Activated naive CD8-positive, alpha-beta T cell treated with anti-CD3 and anti-CD28 coated beads, Interleukin-2, amount 50 U/mL, for 16 hours (primary cell): ENCODE data around the gene TMTC2.

Experiments used
- DNase-seq: peaks from one replicate; pipeline ENCODE4 v3.0.0-alpha.2; 2020; ENCODE audit warnings: low read depth, low spot score

Gene TMTC2

GRCh38 chr12:82682326-82682725, 4.4 kb upstream of the TMTC2 start:
- DNase-seq = no peak

GRCh38 chr12:82682851-82683261, 3.9 kb upstream of the TMTC2 start:
- no peak for DNase-seq

- DNase-seq = peak; percentile 80
These were observed 927 bp upstream of the TMTC2 start for GRCh38 chr12:82685790-82686167.

GRCh38 chr12:82687021-82688011, 610 bp downstream of the TMTC2 start:
- DNase-seq = peak; percentile 0

DNA sequence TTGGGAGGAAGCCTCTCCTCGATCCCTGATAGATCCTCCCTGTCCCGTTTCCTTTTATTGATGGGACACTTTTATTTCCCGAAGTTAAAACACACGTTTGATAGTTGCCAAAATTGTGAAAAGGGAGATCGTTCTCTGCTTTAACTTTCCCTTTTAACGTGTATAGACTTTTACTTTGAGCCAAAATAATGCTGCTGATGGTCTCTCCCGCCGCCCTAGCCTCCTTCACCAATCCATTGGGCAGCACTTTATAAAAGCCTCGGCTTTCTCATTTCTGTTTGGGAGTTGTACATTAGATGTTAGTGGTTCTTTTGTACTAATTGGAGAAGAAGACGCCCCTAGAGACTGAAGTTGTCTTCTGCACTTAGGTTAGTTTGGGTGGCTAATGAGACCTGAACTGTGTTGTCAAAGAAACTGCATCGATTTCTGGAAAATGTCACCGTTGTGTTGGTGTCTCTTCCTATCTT, 1.4 kb downstream of the TMTC2 start:
- no peak for DNase-seq

- DNase-seq = no peak
These were observed 1.9 kb downstream of the TMTC2 start for GRCh38 chr12:82688596-82688995.

- DNase-seq = no peak
These were observed 3.3 kb downstream of the TMTC2 start for GRCh38 chr12:82690006-82690405.

- DNase-seq = no peak
These were observed 4.8 kb downstream of the TMTC2 start for GRCh38 chr12:82691513-82691912.

DNA sequence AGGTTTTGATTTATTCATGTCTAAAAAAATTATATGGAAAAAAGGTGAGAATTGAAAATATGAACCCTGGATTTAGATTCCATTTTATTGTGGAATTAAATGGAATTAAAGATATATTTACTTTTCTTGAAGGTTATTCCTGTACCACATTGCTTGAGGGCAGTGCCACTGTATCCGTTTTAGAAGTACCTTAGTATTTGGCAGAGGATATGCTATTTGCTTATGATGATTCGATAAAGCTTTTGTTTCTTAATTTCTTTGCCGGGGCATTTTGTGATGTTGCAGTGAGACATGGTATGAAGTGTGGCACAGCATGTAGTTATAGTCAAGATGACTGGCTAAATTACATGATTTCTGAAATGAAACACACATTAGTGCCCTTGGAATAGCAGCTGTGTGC, 7.6 kb downstream of the TMTC2 start:
- no peak for DNase-seq

DNA sequence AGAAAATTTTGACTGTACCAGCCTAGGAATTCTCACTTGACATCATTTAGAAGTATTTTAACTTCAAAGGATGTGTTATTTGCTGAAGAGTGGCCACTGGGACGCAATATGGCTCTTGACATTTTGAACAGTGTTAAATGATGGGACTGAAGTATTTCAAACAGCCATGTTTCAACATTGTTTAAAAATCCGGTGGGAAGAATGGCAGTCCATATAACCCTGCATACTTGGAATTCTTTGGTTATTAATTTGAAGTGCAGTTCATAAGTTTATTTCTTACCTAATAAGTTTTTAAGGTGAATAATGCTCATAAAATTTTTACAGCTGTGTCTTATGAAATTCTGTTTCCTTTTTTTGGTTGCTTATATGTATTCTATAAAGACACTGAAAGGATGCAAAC, 8.3 kb downstream of the TMTC2 start:
- no peak for DNase-seq

GRCh38 chr12:82695531-82695930, 8.8 kb downstream of the TMTC2 start:
- DNase-seq = no peak

DNA sequence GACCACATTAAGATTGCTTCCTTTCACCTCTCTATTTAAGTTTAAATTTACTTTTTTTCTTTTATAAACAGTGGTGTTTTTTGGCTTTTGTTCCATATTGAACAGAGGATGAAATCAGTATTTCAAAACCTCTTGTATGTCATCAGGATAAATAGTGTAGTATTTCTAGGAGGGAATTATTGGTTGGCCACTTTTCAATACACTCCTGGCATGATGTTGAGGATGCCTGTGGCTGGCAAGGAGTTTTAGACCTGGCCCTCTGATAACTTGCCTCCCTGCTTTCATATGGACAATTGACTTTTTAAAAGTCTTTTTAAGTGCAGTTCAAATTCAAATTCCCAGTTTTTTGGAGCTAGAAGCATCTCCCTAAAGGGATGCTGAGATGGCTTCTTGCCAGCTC, 9.8 kb downstream of the TMTC2 start:
- DNase-seq = no peak

DNA sequence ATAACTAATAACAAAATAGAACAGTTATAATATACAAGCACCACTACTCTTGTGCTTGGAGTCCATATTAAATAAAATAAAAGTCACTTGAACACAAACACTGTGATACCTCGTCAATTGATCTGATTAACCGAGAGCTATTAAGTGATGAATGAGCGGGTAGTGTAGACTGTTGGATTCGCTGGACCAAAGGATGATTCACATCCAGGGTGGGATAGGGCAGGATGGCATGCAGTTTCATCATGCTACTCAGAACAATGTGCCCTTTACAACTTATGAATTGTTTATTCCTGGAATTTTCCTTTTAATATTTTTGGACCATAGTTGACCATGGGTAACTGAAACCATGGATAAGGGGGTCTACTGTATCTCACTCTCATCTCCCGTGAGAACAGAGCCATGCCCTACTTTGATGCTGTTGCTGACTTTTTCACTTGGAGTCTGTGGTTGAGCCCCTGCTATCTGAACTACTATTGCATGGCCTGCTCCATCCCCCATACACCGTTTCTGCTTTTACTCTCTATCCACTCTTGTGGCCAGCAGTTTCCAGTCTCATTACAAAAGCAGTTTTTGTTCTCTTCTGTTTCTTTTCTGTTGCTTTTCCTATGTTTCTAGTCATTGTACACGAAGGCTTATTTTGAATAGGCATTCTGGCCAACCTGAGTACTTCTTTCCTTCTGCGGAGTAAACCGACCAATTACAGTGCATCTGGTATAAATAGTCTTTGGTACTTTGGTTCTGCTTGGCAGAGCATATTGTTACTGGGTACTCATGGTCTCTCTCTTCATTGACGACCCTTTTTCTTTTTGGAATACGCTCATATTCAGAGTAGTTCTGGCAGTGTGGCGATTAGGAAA, 12.2 kb downstream of the TMTC2 start:
- DNase-seq = no peak

DNA sequence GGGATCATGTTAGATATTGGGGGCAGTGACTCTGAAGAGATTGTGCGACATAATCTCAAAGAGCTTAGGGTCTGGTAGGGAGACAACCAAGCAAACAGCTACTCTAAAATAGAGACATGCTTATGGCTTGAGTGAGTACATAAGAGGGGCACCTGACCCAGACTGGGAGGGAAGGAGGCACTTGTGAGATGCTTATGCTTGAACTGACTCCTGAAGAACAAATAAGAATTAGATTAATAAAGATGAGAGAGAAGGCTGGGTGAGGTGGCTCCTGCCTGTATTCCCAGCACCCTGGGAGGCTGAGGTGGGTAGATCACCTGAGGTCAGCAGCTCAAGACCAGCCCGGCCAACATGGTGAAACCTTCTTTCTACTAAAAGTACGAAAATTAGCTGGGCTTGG, 19.1 kb downstream of the TMTC2 start:
- no peak for DNase-seq

DNA sequence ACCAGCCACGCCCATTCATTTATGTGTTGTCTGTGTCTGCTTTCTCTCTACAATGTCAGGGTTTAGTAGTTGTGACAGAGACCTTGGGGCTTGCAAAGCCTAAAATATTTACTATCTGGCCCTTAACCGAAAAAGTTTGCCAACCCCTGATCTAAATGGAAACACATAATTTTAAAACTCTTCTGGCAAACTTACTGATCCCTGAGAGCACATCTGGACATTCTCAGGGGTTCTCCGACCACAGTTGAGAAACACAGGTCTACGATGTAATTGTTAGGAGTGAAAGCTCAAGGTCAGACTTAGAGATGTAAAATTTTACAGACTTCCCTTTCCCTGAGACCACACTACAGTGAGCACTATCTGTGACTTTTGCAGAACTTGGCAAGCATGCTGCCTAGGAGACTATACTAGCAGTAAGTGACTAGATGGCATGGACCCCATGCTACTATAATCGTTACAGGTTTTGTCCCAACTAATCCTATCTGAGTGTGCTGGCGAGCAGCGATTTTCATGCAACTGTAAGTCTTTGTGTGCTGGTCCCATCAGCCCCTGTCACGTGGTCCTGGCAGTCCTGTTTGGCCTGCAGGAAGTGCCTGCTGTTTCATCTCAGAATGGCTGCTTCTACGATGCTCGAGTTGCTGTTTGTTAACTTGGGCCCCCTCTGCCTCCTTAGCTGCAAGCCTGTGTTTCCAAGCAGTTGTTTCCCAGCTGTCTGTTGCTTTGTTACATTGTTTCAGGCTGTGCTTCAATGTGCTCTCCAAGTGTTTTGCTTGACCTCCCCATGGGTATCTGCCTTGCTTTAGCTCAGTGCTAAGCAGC, 21.6 kb downstream of the TMTC2 start:
- DNase-seq = no peak

DNA sequence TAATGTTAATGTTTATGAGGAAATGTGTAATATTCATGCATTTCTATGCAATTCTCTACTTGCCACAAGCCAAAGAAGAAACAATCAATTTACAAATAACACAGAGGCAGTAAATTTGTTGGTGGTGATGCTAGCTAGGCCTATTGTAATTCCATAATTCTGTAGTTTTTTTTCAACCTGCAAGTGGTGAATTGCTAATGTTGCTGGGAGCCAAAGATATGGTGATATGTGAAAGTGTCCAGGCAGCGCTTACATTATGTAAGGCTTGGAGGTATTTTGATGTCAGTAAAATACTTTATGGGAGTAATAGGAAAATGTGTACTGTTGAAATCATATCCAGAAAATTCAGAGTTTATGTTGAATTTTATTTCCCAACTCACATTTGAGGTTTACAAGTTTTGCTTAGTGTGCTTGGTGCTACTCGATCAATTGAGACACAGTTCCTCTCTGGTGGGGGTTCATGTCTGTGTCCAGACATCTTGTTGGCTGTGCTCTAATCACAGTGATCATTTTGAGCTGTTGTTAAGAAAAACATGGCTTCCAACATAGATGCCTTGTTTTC, 23.2 kb downstream of the TMTC2 start:
- no peak for DNase-seq

- DNase-seq = no peak
These were observed 24.0 kb downstream of the TMTC2 start for GRCh38 chr12:82710741-82711140.

DNA sequence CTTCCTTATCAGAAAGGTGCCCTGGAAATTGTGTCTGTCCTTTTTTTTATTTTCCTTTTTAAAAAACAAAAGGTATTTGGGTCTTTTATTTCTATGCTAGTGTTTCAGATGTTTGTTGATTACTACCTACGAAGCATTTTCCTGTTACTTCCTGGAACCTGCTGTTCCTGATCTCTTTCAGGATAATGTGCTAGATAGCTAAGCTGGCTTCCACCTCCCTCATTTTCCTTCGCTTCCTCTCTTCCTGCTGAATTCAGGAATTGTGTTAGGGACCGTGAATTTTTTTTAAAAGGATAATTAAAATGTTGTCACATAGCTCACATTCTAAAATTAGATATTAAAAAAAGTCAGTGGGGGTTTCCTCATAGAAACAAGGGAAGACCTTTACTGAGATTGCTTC, 27.7 kb downstream of the TMTC2 start:
- DNase-seq = no peak

DNA sequence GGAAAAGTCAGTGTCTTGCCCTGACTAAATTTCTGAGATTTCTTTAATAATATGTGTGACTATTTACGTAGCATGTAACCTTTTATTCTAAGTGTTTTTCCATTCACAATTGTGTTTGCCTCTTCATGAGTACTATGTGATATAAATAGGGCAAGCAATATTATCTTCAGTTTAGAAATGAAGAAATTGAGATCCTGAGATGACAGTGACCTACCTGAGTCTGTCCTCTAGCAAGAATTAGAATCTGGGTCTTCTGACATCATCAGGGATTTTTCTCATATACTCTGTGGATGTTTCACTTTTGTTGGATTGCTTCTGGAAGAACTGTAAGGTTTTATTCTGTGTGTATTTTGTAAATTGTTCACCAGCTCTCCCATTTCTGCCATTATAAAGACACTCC, 35.0 kb downstream of the TMTC2 start:
- DNase-seq = no peak

GRCh38 chr12:82723093-82723492, 36.4 kb downstream of the TMTC2 start:
- no peak for DNase-seq

GRCh38 chr12:82723891-82724290, 37.2 kb downstream of the TMTC2 start:
- no peak for DNase-seq
